ENCODE measurements around the gene TMEM255B.
"Not testable (repeated sequence)": the region's sequence is repeated elsewhere in the genome, so short reads cannot be mapped to it uniquely, and the experiment has no call there.

The TMEM255B gene

DNA sequence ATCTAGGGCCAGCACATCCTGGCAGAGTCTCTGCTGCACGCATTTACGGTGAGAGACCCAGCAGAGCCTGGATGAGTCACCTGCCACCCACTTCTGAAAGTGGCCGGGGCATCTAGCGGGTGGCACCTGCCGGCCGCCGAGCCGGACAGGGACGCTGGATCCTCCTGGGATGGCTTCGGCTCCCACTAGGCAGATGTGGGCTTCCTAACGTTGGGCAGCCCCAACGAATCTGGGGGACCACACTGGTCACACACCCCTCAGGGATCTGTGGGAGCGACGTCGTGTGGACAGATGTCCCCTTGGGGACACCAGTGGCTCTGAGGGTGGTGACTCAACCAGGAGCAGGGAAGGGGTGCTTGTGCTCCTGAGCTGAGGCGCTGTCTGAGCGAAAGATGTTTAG is 32.2 kb downstream of the TMEM255B start:
- DNase-seq = no peak

DNA sequence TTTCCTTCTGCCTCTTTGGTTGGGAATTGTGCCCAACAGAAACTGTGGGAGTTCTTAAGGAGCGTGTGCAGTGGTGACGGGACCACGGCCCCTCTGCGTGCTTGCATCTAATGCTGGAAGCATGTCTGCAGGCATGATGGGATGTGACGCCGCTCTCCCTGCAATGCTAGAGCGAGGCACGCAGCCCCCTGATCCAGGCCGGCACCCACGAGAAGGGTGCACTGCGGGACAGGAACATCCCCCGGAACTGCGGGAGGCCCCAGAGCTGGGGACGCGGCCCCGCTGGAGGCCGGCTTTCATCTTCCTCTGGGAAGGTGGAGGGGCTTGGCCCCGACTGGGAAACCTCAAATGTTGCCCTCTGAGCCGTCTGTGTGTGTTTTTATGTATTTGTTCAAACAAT is 32.7 kb downstream of the TMEM255B start:
- DNase-seq = no peak

DNA sequence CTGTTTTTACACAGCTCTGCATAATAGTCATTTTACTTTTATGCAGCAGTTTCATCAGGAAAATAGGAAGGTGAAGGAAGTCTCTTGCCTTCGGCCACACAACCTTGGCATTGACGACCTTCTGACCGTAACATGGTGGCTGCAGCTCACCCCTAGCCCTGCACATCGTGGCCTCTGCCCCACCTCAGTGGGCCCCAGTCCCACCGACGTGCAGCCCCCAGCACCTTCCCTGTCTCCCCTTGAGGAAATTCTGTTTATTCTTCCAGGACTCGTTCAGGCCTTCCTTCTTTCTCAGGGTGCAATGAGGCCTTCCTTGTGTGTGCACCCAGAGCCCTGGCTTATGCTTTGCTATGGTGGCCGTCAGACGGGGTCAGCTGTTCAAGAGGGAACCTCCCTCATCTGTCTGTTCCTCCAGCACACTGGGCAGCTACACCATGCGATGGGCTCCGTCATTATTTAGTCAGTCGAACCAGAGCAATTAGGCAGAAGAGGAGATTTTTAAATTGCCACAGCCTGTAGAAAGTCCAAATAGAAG is 33.3 kb downstream of the TMEM255B start:
- no peak for DNase-seq

DNA sequence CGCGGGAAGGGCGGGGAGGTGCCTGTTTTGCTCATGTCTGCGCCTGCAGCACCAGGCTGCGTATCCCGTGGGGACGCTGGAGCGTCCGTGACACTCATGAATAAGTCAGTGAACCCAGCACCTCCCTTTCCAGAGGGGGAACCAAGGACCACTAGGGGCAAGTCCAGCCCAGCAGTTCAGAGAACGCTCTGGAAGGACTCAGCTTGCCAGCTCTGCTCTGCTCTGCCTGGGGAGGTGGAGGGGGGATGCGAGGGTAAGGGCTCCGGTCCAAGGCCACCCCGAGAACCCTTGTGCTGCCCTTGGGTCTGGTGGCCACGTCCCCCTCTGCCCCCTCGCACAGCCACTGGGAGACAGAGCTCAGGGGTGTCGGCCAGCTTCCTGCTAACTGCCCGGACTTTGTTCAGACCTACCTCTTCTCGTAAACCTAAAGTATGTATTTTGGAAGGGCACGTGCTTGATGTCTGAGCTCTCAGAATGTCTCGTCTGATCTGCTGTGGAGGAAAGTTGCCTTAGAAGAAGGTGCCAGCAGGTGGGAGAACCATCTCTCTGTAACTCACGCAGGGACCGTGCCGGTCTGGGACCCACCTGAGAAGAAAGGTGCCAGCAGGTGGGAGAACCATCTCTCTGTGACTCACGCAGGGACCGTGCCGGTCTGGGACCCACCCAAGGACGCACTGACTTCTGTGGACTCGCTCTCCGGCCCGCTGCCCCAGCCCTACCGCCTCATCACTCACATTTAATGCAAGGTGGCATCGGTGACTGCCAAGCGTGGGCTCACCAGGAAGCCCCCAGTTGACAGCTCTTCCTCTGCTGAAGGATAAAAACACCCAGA is 34.1 kb downstream of the TMEM255B start:
- no peak for DNase-seq

DNA sequence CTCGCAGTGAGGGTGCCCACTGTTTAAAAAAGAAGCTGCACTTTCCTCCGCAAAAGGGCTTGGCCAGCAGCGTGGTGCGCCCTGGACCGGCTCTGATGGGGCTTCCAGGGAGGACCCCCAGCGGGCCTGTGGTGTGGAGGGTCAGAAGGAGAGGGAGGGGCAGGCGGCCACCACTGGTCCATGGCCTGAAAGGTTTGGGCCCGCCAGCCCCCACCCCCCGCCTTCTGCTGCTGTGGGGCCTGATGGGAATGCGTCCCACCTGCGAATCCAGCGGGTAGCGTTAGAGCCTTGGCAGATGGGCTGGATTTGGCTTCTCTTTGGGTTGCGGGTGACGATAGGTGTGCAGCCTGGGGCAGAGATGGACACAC is 34.7 kb downstream of the TMEM255B start:
- DNase-seq = no peak

DNA sequence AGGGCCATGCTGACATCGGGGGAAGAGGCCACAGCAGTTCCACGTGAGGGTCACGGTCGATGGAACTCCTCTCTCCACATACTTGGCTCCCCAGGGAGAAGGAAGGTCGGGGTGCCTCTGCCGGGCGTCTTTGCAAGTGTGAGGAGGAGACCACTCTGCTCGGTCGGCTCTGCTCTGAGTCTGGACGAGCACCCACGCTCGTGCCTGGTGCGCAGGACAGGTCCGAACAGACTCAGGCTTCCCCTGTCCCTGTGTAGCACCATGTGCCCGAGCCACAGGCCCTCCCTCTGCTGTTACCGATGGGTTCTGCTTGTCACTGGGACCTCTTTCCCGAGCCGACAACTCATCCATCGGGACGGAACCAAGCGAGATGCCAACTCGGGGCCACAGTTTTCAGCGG is 35.1 kb downstream of the TMEM255B start:
- no peak for DNase-seq

DNA sequence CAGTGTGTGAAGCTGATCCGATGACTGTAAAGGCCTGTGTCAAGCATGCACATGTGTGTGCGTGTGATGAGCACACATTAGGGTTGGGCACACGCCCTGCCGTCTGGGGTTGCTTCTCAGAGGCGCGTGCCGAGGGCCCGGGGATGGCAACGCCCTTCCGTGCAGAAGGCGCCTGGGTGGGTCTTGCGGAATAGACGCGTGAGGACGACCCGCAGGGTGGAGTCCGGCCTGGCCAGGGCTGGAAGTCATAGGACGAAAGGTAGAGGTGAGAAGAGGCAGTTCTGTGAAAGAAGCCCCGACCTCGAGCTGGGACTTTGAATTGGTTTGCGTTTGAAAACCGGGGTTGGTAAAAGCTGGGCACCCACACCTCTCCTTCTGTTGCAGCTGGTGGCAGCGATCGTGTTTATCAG is 35.7 kb downstream of the TMEM255B start:
- no peak for DNase-seq

DNA sequence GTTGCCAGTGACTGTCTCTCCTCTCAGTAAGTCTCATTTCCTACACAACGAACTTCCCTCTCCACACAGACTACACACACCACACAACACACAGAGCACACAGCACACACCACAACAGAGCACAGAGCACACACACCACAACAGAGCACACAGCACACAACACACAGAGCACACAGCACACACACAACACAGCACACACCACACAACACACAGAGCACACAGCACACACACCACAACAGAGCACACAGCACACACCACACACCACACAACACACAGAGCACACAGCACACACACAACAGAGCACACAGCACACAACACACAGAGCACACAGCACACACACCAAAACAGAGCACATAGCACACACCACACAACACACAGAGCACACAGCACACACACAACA is 36.3 kb downstream of the TMEM255B start:
- not testable (repeated sequence) for DNase-seq

DNA sequence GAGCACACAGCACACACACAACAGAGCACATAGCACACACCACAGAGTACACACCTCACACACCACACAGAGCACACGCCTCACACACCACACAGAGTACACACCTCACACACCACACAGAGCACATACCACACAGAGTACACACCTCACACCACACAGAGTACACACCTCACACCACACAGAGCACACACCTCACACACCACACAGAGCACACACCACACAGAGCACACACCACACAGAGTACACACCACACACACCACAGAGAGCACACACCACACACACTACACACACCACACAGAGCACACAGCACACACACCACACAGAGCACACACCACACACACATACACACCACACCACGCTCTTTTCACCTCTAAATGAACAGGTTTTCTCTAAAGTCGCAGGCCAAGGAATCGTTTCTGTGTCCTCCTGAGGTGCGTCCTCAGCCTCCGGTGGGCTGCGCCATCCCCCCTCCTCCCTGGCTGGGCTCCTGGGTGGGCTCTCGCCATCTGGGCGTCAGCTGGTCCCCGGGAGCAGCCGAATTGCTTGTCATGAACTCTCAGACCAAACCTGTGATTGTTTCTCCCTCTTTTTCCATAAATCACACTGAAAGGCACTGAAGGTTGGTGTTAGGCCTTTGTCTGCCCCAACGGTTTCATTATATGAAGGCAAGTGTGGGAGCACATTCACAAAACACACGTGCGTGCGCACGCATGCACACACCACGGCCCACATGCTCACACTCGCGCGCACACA is 37.4 kb downstream of the TMEM255B start:
- no peak for DNase-seq

DNA sequence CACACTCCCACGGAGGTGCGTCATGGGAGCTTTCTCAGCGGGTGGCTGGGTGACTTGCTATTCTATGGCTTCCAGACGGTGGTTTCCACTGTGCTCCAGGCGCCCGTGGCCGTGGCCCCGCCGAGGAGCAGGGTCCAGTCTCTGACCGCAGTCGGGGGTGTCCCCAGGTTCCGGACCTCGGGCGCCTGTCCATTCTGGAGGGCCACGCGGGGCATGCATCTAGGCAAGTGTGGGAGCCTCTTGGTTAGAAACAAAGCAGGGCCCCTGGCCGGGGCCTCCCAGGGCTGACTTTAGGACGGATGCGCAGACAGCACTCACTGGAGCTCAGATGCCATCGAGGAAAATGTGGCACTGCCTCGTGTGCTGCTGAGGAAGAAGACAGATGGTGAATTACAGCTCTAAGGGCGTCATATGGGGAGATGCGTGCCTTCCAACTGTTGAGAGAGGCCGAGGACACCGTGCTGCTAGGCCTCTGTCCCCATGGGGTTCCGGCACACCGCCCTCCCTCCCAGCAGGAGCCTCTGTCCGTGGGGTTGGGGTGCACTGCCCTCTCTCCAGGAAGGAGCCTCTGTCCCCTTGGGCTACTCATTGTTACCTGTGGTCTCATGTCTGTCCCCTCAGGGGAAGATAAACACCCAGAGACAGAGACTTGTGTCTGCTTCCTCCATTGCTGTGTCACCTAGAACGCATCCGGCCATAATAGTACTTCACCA is 38.1 kb downstream of the TMEM255B start:
- DNase-seq = no peak

DNA sequence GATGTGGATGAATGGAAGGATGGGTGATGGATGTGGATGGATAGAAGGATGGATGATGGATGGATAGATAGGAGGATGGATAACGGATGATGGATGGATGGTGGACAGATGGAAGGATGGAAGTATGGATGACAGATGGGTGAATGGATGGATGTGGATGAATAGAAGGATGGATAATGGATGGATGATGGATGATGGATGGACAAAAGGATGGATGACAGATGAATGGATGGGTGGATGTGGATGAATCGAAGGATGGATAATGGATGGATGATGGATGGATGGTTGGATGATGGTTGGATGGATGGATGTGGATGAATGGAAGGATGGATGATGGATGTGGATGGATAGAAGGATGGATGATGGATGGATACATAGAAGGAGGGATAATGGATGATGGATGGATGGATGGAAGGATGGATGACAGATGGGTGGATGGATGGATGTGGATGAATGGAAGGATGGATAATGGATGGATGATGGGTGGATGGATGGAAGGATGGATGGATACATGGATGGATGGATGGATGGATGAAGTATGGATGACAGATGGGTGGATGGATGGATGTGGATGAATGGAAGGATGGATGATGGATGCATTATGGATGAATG is 39.3 kb downstream of the TMEM255B start:
- no peak for DNase-seq

DNA sequence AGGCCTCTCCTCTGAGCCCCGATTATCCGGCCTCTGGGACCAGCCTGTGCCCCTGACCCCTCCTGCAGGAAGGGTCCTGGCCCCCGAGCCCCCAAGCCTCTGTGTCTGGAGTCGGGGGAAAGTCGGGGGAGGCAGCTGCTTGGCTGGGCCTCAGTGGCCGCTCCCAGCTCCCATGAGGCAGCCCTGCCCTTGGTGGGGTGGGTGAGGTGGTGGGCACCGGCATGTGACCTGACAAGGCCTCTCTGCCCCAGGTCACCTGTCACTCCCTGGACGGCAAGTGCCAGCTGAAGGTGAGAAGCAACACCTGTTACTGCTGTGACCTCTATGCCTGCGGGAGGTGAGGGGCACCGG is 41.5 kb downstream of the TMEM255B start:
- DNase-seq = no peak

DNA sequence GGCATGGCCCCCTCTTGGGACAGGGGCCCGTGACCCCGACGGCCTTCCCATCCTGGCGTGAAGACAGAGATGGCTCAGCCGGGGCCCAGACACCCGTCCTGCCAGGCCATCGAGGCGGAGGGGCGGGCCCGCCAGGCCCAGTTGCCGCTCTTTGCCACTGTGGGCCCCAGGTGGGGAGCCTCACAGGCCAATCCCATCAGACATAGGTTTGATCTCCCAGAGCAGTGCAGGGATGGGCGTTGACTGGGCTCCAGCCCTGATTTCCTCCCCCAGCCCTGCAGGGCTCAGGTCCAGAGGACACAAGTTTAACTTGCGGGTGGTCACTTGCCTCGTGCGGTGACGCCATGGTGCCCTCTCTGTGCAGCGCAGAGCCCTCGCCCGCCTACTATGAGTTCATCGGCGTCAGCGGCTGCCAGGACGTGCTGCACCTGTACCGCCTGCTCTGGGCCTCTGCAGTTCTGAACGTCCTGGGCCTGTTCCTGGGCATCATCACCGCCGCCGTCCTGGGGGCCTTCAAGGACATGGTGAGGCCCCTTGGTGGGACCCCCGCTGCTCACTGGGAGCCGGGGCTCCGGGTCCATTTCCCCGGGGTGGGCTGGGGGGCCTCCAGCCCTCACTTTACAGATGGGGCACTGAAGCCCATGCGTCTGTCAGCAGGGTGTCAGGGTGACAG is 42.4 kb downstream of the TMEM255B start:
- no peak for DNase-seq

DNA sequence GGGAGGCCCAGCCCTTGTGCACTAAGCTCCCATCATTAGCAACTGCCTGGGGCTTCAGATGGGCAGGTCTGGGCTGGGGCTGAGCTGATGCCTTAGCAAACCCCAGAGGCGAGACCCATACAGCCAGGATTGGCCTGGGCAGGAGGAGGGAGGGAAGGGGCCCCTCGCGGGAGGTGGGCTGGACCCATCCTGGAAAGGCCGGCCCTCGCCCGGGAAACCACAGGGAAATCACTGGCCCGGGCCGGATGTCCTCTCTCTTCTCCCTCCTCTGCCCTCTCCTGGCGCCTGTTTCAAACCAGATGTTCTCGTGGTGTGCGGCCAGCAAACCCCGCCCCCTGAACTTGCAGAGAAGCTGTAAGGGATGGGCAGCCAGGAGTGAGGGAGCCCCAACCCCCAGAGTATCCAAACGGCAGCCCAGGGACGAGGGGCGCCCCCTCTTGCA is 43.1 kb downstream of the TMEM255B start:
- DNase-seq = no peak

DNA sequence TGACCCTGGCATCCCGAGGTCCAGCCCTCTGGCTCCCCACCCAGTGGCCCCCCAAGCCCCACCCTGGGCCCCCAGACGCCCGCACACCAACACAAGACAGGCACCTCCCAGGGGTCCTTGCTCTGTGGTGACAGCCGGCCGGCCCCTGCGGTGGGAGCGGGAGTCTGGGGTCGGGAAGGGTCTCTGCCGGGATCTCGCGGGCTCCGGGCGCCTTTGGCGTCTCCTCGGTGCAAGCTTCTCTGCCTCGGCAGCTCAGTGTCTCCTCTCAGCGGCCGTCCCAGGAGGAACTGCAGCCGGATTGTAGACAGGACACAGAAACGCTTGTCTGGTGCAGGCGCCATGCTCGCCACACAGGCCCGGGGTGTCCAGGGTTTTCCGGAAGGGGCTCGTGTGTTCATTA is 43.7 kb downstream of the TMEM255B start:
- peak; percentile 25 for DNase-seq

DNA sequence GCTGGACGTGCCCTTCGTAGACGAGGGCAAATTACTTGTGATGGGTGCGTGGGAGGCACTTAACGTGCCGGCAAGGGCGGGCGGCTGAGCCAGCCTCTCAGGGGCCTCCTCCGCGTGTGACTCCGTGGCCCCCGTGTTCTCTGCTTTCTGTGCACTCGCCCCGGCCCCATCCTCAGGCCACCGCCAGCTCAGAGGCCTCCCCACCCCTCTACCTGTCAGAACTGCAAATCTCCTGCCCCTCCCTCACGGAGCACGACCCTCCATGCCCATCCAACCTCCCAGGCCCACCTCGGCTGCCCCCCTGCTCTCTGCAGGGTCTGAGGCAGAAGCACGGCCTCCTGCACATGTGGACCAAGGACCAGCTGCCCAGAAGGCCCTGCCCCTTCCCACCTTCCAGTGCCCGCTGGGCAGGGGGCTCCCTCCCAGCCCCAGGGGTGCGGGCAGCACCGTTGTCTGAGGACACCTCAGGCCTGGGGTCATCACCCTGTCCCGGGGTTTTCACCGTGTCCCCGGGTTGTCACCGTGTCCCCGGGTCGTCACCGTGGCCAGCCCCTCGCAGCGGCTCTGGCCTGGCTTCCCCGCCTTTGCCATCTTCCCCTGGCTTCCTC is 44.5 kb downstream of the TMEM255B start:
- DNase-seq = no peak

DNA sequence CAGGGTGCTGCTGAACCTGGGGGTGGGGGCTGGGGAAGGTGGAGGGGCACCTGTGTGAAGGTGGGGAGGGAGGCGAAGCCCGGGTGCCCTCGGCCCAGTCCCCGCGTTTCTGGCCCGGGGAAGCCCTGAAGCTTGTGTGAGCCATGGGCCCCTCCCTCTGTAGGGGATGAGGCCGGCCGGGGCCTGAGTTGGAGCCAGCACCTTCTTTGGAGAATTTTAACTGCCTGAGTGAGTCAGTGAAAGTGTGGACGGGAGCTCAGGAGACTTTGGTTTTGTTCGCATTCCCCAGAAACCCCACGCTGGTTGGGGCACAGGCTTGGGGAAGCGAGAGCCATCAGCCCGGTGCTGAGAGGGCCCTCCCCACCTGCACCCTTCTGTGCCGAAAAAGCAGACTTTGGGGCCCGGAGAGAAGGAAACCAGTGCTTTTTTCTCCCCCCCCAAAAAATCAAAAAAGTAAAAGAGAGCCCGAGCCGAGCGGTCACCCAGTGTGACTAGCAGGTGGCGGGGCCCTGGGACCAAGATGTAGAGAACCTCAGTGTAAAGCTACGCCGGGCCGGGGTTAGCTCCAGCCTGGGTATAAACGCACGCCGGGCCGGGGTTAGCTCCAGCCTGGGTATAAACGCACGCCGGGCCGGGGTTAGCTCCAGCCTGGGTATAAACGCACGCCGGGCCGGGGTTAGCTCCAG is 45.1 kb downstream of the TMEM255B start:
- DNase-seq = no peak

DNA sequence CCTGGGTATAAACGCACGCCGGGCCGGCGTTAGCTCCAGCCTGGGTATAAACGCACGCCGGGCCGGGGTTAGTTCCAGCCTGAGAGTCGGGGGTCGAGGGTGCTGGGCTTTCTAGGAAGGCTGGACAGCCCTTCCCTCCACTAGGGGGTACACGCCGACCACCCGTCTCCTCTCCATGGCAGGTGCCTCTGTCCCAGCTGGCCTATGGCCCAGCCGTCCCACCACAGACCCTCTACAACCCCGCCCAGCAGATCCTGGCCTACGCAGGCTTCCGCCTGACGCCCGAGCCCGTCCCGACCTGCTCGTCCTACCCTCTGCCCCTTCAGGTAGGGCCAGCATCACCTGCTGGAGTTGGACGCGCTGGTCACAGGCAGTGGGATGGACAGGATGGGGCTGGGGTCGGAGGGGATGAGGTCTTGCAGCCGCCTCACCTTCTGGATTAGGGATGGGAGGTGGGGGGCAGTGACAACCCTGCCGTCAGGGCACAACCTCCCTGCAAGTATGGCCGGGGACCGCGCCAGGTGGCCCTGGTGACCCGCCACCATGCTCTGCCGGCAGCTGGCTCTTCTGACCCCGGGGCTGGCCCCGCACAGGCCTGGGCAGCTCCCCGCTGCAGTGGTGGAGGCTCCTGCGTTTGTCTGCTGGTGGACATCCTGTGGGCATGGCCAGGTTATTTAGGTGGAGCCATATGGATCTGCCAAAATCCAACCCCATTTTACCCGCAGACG is 45.8 kb downstream of the TMEM255B start:
- DNase-seq = no peak

DNA sequence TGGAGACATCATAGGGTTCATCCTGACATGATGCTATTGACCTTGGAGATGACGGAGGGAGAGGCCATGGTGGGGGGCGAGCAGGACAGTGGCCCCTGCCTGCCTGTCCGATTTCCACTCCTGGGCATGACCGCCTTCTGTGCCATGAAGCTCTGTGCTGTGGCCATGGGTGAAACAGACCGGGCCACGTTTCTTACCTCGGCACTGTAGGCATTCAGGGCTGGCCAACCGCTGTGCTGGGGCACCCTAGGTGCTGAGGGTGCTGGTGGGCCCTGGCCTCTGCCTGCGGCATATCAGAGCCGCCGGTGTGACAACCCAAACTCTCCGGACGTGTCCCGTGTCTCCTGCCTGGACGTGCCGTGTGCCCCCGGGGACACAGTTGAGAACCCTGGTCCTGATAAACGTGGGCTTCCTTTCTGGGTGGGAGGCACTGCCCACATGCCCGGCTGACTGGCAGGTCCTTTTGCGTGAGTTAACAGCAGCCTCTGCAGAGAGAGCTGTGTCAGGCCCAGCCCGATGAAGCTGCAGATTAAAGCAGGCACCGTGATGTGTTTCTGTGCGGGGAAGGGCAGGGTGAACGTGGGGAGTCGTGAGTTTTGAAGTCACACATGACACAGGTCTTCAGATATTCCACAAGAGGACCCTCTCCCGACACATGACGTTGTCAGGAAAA is 46.5 kb downstream of the TMEM255B start:
- no peak for DNase-seq

DNA sequence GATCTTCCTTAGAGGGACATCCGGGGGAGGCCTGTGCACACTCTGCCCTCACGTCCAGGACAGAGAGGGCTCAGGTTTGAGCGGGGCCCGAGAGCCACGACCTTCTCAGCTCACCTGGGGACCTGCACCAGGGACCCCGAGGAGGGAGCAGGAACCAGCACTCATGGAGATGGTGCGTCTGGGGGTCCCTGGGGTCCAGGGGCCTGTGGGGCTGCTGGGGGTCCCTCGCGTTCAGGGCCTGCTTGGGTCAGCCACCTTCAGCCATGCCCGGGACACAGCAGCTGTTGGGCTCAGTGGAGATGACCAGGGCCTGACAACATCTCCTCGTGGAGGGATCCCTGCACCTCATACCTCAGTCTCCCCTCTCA is 47.1 kb downstream of the TMEM255B start:
- no peak for DNase-seq

Data from stimulated activated CD4-positive, alpha-beta T cell treated with anti-CD3 and anti-CD28 coated beads, Interleukin-15, amount 100 ng/mL, for 24 hours (primary cell).